ENCODE measurements around the gene LPP.

DNA sequence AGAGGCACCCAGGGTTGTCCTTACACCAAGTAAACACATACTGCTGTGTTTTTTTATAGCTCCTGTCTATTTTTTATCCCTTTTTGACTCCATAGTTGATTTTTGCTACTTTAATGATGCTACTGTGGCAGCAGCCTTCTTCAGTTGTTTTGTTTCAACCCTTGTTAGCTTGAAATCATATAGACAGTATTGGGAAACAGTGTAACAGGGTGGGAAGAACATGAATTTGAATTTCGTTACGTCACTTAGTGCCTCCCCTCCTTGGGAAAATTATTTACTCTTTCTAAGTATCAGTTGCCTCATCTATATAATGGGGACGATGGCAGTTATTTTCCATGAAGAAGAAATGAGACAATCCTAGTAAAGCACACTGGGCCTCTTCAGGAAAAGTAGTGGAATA, 608.0 kb downstream of the LPP start:
- TF ChIP-seq POLR2AphosphoS5 (IDR thresholded peaks at IDR 0.05; ENCODE audit: low read depth, low read length) = no peak
- TF ChIP-seq POLR2A (IDR thresholded peaks at IDR 0.05; ENCODE audit: low read depth, low read length) = no peak
- TF ChIP-seq TAF1 (IDR thresholded peaks at IDR 0.05; ENCODE audit: borderline replicate concordance, low read depth, low read length) = no peak
